Measurements from ENCODE around the gene THOC1.

Gene THOC1

DNA sequence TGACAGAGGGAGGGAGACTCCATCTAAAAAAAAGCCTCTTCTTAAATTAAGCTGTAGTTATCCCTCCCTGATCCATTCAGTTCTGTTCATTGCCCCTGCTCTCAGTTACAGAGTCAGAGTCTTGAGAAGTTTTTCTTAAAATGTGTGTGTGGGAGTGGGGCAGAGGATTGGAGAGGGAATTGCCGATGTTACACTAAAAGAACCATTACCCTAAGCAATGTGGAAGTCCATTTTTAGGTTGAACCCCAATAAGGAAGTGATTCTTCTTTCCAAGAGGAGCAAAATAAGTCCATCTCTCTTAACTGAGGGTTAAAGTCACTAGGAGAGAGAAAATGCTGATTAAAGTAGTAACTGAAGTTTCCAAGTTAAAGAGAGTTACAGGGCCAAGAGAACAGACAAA, 21.2 kb upstream of the THOC1 start:
- no peak overlapping the region for H3K27ac ChIP-seq
- H3K36me3 ChIP-seq: no peaks in the 10 kb centered on the region
- TF ChIP-seq, protein P1, sequence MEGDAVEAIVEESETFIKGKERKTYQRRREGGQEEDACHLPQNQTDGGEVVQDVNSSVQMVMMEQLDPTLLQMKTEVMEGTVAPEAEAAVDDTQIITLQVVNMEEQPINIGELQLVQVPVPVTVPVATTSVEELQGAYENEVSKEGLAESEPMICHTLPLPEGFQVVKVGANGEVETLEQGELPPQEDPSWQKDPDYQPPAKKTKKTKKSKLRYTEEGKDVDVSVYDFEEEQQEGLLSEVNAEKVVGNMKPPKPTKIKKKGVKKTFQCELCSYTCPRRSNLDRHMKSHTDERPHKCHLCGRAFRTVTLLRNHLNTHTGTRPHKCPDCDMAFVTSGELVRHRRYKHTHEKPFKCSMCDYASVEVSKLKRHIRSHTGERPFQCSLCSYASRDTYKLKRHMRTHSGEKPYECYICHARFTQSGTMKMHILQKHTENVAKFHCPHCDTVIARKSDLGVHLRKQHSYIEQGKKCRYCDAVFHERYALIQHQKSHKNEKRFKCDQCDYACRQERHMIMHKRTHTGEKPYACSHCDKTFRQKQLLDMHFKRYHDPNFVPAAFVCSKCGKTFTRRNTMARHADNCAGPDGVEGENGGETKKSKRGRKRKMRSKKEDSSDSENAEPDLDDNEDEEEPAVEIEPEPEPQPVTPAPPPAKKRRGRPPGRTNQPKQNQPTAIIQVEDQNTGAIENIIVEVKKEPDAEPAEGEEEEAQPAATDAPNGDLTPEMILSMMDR (IDR thresholded peaks at IDR 0.05; ENCODE audit: low read depth, low read length): no peak

DNA sequence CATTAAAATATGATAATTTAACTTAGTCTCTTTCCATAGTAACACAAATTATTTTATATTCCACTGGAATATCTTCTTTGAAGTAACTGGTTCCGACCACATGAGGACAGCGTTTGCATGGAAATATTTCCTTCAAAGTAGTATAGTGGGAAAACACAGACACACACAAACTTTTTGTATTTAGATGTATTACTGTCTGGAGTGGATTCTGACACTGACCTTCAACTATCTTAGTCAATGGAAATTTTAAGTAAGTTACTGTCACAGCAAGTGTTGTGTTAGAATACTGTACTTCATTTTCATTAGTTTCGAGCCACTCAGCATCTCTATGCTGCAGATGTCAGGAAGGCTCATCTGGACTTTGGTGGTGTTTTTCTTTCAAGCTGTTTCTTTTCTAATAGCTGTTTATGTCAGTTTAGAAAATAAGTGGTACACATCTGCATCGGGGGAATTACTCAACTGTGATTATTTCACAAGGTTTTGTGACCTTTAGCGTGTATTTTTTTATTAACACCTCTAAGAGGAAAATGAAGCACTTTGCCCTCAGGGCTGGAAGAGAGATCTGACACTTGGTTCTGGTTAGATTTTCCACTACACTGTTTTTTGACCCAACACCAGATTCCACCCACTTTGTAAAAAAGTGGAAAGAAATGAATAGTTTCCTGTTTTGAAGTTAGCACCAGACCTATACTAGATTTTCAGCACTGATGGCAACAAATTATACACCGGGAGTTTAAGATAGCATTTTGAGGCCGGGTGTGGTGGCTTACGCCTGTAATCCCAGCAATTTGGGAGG, 18.9 kb upstream of the THOC1 start:
- TF ChIP-seq, protein P1 (IDR thresholded peaks at IDR 0.05; ENCODE audit: low read depth, low read length): peak; percentile 34
- H3K4me3 ChIP-seq (ENCODE audit: low read depth, low read length): no peak overlapping the region
- no peak overlapping the region for H3K27ac ChIP-seq
- DNase-seq: peak; percentile 14
- no peaks in the 10 kb centered on the region for H3K9me3 ChIP-seq (ENCODE audit: severe bottlenecking)
- H3K27me3 ChIP-seq (ENCODE audit: insufficient read depth, low read depth, severe bottlenecking): no peaks in the 10 kb centered on the region
- H3K36me3 ChIP-seq: no peaks in the 10 kb centered on the region

More for the DNA sequence above, 21.2 kb upstream of the THOC1 start:
- no peaks in the 10 kb centered on the region for H3K27me3 ChIP-seq (ENCODE audit: insufficient read depth, low read depth, severe bottlenecking)
- no peaks in the 10 kb centered on the region for H3K9me3 ChIP-seq (ENCODE audit: severe bottlenecking)
- DNase-seq: no peak
- H3K4me3 ChIP-seq (ENCODE audit: low read depth, low read length): no peak overlapping the region

DNA sequence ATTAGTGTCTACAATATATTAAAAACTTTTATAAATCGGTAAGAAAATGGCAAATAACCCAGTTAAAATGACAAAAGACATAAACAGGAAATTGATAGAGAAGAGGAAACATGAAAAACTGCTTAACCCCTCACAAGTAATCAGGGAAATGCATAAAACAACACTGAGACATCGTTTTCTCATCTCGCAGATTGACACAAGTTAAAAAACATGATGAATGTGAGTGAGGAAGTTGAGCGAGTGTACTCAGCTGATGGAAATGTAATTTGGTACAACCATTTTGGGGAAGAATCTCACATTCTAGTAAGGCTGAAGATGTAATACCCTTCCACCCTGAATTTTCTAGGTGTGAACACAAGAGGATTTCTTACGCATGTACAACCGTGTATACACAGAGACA, 18.0 kb upstream of the THOC1 start:
- TF ChIP-seq, protein P1 (IDR thresholded peaks at IDR 0.05; ENCODE audit: low read depth, low read length): no peak
- no peak for DNase-seq
- no peak overlapping the region for H3K4me3 ChIP-seq (ENCODE audit: low read depth, low read length)
- H3K36me3 ChIP-seq: no peaks in the 10 kb centered on the region
- H3K27ac ChIP-seq: no peak overlapping the region
- H3K27me3 ChIP-seq (ENCODE audit: insufficient read depth, low read depth, severe bottlenecking): no peaks in the 10 kb centered on the region
- H3K9me3 ChIP-seq (ENCODE audit: severe bottlenecking): no peaks in the 10 kb centered on the region

DNA sequence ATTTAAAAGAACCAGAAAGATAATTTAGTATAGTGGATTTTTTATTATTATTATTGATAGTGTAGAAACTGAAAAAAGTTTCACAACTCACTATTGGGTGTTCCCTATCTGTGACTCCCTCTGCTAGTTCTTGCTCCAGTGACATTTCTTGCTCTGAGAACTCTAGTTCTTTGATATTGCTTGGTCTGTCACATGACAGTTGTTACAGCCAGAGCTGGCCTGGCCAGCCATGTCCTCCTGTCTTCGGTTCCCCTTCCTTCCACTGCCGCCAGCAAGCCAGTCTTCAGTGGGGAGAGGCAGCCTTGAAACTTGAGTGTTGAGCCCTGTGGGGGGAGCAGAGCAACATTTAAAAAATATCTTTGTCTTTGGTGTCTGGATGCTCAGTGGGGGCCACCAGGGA, 7.6 kb upstream of the THOC1 start:
- Histone ChIP-seq H3K4me3 (ENCODE audit: low read depth, low read length) (no peak overlapping the region), H3K36me3 (no peaks in the 10 kb centered on the region), H3K27ac (no peak overlapping the region), H3K9me3 (ENCODE audit: severe bottlenecking) (peaks cover 3% of the 10 kb centered on the region), H3K27me3 (ENCODE audit: insufficient read depth, low read depth, severe bottlenecking) (no peaks in the 10 kb centered on the region)
- TF ChIP-seq, protein P1 (IDR thresholded peaks at IDR 0.05; ENCODE audit: low read depth, low read length): no peak
- DNase-seq: no peak

DNA sequence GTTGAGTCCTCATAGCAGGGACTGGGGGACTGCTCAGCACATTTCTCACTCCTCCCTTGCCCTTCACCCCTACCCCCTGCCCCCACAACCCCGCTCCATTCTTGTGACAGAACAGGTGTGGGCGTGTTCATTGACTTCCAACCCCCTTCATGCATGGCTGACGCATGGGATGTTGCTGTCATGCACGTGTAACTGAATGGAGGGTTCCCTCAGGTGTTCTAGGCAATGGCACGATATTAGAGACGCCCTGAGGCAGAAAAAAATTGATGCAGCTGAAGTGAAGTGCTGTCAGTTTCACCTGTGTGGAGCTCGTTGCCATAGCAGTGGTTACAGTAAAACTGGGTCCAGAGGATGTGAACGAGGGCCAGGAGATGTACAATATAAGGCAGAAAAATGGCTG, 6.5 kb upstream of the THOC1 start:
- H3K27me3 ChIP-seq (ENCODE audit: insufficient read depth, low read depth, severe bottlenecking): no peaks in the 10 kb centered on the region
- H3K9me3 ChIP-seq (ENCODE audit: severe bottlenecking): peaks cover 3% of the 10 kb centered on the region
- H3K36me3 ChIP-seq: no peaks in the 10 kb centered on the region
- TF ChIP-seq, protein P1 (IDR thresholded peaks at IDR 0.05; ENCODE audit: low read depth, low read length): no peak
- no peak overlapping the region for H3K4me3 ChIP-seq (ENCODE audit: low read depth, low read length)
- no peak for DNase-seq
- no peak overlapping the region for H3K27ac ChIP-seq

DNA sequence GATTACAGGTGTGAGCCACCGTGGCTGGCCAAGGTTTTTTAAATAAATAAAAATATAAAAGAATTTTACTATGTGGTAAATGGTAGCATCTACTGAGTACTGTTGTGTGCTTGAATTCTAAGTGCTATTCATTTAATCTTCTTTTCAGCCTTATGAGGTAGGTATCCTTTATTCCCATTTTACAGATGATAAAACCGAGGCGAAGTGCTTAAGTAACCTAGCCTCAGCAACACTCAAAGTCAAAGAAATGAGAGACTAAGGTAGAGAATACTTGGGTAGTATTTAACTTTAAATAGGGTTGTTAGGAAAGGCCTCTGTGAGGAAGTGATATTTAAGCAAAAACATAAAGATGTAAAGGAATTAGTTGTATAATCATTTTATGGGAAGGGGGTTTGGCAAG, 5.7 kb upstream of the THOC1 start:
- Histone ChIP-seq H3K9me3 (ENCODE audit: severe bottlenecking) (no peaks in the 10 kb centered on the region), H3K36me3 (no peaks in the 10 kb centered on the region), H3K4me3 (ENCODE audit: low read depth, low read length) (no peak overlapping the region), H3K27ac (no peak overlapping the region), H3K27me3 (ENCODE audit: insufficient read depth, low read depth, severe bottlenecking) (no peaks in the 10 kb centered on the region)
- TF ChIP-seq, protein P1 (IDR thresholded peaks at IDR 0.05; ENCODE audit: low read depth, low read length): no peak
- no peak for DNase-seq

Measured in WERI-Rb-1 (cell line).